Immature natural killer cell (primary cell): ENCODE results near the gene FADD. TPM values are rescaled to one million over a fixed set of nuclear protein-coding genes. Genes with fewer than 3 reads are reported as not detected.
A peak's percentile ranks its signal among the peaks of the same experiment; 100 is the strongest.
"Not testable (repeated sequence)": the region's sequence is repeated elsewhere in the genome, so short reads cannot be mapped to it uniquely, and the experiment has no call there.

Source experiments
- DNase-seq, 3 donors: peaks; one replicate each; pipeline ENCODE4 v3.0.0; 2022; ENCODE audit warnings: mixed read lengths in 1 of 3
- H3K27ac Mint-ChIP-seq, 6 donors: one replicate each; pipeline ENCODE4 v1.8.0; 2020; ENCODE audit warnings: mixed read lengths in 6 of 6, mild to moderate bottlenecking in 5 of 6, inconsistent platforms in 4 of 6, moderate library complexity in 3 of 6
- H3K27me3 Mint-ChIP-seq, 3 donors: one replicate each; pipeline ENCODE4 v1.8.0; 2020 to 2021; ENCODE audit warnings: low read depth in 3 of 3, mild to moderate bottlenecking in 3 of 3, mixed read lengths in 3 of 3, moderate library complexity in 3 of 3, inconsistent platforms in 1 of 3
- H3K36me3 Mint-ChIP-seq, 3 donors: one replicate each; pipeline ENCODE4 v1.8.0; 2020; ENCODE audit warnings: mixed read lengths in 3 of 3, inconsistent platforms in 2 of 3, mild to moderate bottlenecking in 2 of 3
- H3K4me1 Mint-ChIP-seq, 2 donors: one replicate each; pipeline ENCODE4 v1.8.0; 2020; ENCODE audit warnings: inconsistent platforms in 2 of 2, mild to moderate bottlenecking in 2 of 2, mixed read lengths in 2 of 2, moderate library complexity in 1 of 2
- H3K4me3 Mint-ChIP-seq, 5 donors: one replicate each; pipeline ENCODE4 v1.8.0; 2020; ENCODE audit warnings: mild to moderate bottlenecking in 5 of 5, mixed read lengths in 5 of 5, inconsistent platforms in 3 of 5, moderate library complexity in 3 of 5
- H3K9me3 Mint-ChIP-seq, 6 donors: one replicate each; pipeline ENCODE4 v1.8.0; 2020; ENCODE audit warnings: mild to moderate bottlenecking in 6 of 6, mixed read lengths in 6 of 6, inconsistent platforms in 4 of 6, moderate library complexity in 3 of 6
- polyA plus RNA-seq, 3 donors: library from polyadenylated mRNA; unstranded; fragments of 300-500 nt; fragmentation: Illumina TruSeq; gene quantifications; one replicate each; pipeline ENCODE4 v1.2.3, GENCODE V29; 2021

FADD gene
- polyA plus RNA-seq, 3 donors from 2014 or later, result 9.6 to 21.5 (median 12.6) TPM

- DNase-seq, result no peak
- Mint-ChIP-seq H3K36me3 (no peaks in the 10 kb centered on the region), H3K27ac (no peak overlapping the region), H3K4me3 (no peak overlapping the region), H3K27me3 (peaks cover 2 to 12% (median 11%) of the 10 kb centered on the region in 3 donors), H3K9me3 (no peaks in the 10 kb centered on the region), H3K4me1 (no peaks in the 10 kb centered on the region)
These were observed 16.2 kb upstream of the FADD start for GRCh38 chr11:70186936-70187335.

GRCh38 chr11:70187771-70188170, 15.3 kb upstream of the FADD start:
- Mint-ChIP-seq H3K27ac (no peak overlapping the region), H3K36me3 (no peaks in the 10 kb centered on the region), H3K4me1 (no peaks in the 10 kb centered on the region), H3K9me3 (no peaks in the 10 kb centered on the region), H3K27me3 (peaks cover 2 to 15% (median 11%) of the 10 kb centered on the region in 3 donors), H3K4me3 (no peak overlapping the region)
- no peak for DNase-seq

- H3K4me1 Mint-ChIP-seq, result no peaks in the 10 kb centered on the region
- H3K36me3 Mint-ChIP-seq, result no peaks in the 10 kb centered on the region
- H3K27ac Mint-ChIP-seq, result no peak overlapping the region
- H3K9me3 Mint-ChIP-seq, result no peaks in the 10 kb centered on the region
- H3K4me3 Mint-ChIP-seq, result no peak overlapping the region
- H3K27me3 Mint-ChIP-seq, result peaks cover 2 to 15% (median 9%) of the 10 kb centered on the region in 3 donors
- no peak for DNase-seq
These were observed 13.5 kb upstream of the FADD start for GRCh38 chr11:70189622-70190021.

GRCh38 chr11:70191495-70192140, 11.5 kb upstream of the FADD start:
- Mint-ChIP-seq H3K4me3 (no peak overlapping the region), H3K27ac (no peak overlapping the region), H3K36me3 (no peaks in the 10 kb centered on the region), H3K27me3 (peaks cover 2 to 15% (median 8%) of the 10 kb centered on the region in 3 donors), H3K9me3 (no peaks in the 10 kb centered on the region), H3K4me1 (no peaks in the 10 kb centered on the region)
- DNase-seq, result peak in 2 of 3 donors; percentile 17 to 30

- Mint-ChIP-seq H3K4me3 (no peak overlapping the region), H3K9me3 (no peaks in the 10 kb centered on the region), H3K27me3 (peaks cover 2 to 15% (median 8%) of the 10 kb centered on the region in 3 donors), H3K4me1 (no peaks in the 10 kb centered on the region), H3K36me3 (no peaks in the 10 kb centered on the region), H3K27ac (peak overlapping the region in 1 of 6 donors; percentile 57)
- no peak for DNase-seq
These were observed 10.3 kb upstream of the FADD start for GRCh38 chr11:70192666-70193410.

- Mint-ChIP-seq H3K27ac (no peak overlapping the region), H3K36me3 (no peaks in the 10 kb centered on the region), H3K4me1 (no peaks in the 10 kb centered on the region), H3K4me3 (no peak overlapping the region), H3K9me3 (no peaks in the 10 kb centered on the region), H3K27me3 (peaks cover 0 to 15% (median 6%) of the 10 kb centered on the region in 3 donors)
- no peak for DNase-seq
These were observed 9.4 kb upstream of the FADD start for GRCh38 chr11:70193411-70194292.

DNA sequence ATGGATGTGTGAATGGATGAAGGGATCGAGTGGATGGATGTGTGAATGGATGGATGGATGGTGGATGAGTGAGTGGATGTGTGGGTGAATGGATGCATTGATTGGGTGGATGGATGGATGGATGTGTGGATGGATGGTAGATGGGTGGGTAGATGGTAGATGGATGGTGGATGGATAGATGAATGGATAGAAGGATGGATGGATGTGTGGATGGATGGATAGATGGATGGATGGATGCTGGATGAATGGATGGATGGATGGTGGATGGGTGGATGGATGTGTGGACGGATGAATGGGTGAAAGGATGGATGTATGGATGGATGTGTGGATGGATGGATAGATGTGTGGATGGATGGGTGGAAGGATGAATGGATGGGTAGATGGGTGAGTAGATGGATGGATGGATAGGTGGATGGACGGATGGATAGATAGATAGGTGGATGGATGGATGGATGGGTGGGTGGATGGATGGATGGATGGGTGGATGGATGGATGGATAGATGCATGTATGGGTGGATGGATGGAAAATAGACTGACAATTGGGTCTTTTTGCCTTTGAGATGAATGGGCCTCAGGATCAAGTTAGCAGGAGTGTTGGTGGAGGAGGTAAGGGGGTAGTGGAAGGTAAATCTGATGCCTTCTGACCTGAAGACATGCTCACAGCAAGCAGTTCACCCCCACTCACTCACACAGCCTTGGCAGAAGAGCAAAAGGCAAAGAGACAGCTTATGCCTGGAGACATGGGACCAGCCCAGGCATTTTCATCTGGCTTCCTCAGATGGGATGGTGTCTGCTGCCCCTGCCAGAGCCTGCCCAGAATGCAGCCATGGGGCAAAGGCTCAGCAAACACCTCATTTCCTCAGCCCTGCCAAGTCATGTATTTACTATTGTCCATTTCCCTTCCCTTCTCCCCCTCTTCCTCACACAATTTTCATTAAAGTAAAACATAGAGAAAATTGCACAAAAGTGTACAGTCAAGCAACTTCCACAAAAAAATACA, 8.0 kb upstream of the FADD start:
- H3K4me1 Mint-ChIP-seq, result no peaks in the 10 kb centered on the region
- H3K27me3 Mint-ChIP-seq, result peaks cover 0 to 10% (median 4%) of the 10 kb centered on the region in 3 donors
- no peak for DNase-seq
- no peak overlapping the region for H3K27ac Mint-ChIP-seq
- H3K4me3 Mint-ChIP-seq, result no peak overlapping the region
- H3K9me3 Mint-ChIP-seq, result no peaks in the 10 kb centered on the region
- H3K36me3 Mint-ChIP-seq, result no peaks in the 10 kb centered on the region

DNA sequence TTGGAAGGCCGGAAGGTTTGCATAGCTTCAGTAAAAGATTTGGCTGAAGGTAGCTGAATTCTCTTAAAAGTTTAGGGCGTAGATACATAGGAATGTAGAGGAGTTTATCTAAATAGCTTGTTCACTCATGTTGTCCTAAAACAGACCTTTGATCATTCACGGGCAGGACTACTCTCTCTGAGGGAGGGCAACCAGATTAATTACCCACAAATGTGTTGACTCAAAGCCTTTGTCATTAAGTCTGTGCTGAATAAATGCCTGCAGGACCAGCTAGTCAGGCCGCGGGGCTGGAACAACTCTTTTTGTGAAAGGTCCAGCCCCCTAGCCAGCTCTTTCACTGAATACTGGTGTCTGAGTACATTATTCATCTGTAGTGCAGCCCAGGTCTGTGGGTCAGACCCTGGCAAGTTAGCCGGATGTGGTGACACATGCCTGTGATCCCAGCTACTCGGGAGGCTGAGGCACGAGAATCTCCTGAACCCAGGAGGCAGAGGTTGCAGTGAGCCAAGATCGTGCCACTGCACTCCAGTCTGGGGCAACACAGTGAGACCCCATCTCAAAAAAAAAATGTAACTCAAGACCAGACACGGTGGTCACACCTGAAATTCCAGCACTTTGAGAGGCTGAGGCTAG, 2.8 kb upstream of the FADD start:
- Mint-ChIP-seq H3K36me3 (no peaks in the 10 kb centered on the region), H3K27ac (no peak overlapping the region), H3K27me3 (peaks cover 9 to 25% (median 22%) of the 10 kb centered on the region in 3 donors), H3K4me3 (no peak overlapping the region), H3K4me1 (peaks cover 25 to 28% of the 10 kb centered on the region in 2 donors), H3K9me3 (no peaks in the 10 kb centered on the region)
- DNase-seq, result no peak

DNA sequence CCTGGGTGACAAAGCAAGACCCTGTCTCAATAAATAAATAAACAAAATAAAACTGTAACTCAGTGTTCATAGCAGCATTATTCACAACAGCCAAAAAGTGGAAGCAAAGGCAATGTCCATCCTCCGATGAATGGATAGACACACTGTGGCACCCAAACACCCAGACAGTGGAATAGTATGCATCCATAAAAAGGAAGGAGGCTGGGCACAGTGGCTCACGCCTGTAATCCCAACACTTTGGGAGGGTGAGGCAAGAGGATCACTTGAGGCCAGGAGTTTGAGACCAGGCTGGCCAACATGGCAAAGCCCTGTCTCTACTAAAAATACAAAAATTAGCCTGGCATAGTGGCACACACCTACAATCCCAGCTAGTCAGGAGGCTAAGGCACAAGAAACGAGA, 2.0 kb upstream of the FADD start:
- H3K36me3 Mint-ChIP-seq, H3K9me3 Mint-ChIP-seq, DNase-seq: not testable (repeated sequence)
- H3K4me3 Mint-ChIP-seq, result peak overlapping the region in 2 of 5 donors; percentile 21 to 27
- peak overlapping the region in 1 of 6 donors; percentile 40 for H3K27ac Mint-ChIP-seq
- H3K27me3 Mint-ChIP-seq, result peaks cover 11 to 25% (median 22%) of the 10 kb centered on the region in 3 donors
- peaks cover 33 to 35% of the 10 kb centered on the region in 2 donors for H3K4me1 Mint-ChIP-seq

- Mint-ChIP-seq H3K27me3 (peaks cover 12 to 23% (median 22%) of the 10 kb centered on the region in 3 donors), H3K9me3 (no peaks in the 10 kb centered on the region), H3K4me3 (peak overlapping the region; percentile 89 to 97 (median 91)), H3K4me1 (peaks cover 38 to 44% of the 10 kb centered on the region in 2 donors), H3K27ac (peak overlapping the region; percentile 86 to 97 (median 92)), H3K36me3 (peaks cover 0 to 8% (median 3%) of the 10 kb centered on the region in 3 donors)
- peak in 1 of 3 donors; percentile 14 for DNase-seq
These were observed 924 bp upstream of the FADD start for GRCh38 chr11:70201882-70202861.

DNA sequence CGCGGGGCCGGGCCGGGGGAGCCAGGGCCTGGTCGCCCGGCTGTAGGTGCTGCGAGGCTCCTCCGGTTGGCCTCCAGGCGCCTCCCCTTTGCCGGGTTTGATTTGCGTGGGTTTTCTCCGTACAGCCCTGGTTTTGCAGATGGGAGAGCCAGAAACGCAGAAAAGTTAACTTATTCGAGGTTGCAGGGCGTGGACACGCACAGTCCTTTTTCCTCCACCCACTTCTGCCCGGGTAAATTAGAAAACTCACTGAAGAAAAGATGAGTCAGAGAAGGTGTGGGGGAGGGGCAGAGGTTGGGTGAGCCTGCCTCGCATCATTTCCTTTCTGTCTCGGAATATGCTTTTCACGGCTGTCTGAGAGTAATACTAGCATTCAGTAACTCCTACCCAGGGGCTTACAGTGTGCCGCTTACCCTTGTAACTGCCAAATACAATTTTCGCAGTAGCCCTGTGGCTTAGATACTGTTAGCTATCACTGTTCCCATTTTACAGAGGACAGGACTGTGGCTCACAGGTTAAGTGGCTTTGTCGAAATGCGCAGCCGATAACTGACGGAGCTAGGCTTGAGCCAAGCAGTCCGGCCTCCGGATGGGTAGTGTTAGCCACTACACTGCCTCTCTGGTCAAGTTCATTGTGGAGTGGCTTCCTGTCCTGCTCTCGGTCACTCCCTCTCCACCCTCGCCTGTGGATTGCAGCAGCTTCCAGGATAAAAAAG, 812 bp downstream of the FADD start:
- peak overlapping the region; percentile 89 to 97 (median 96) for H3K4me3 Mint-ChIP-seq
- peaks cover 6 to 18% (median 7%) of the 10 kb centered on the region in 3 donors for H3K36me3 Mint-ChIP-seq
- peak; percentile 79 to 85 (median 83) for DNase-seq
- no peaks in the 10 kb centered on the region for H3K9me3 Mint-ChIP-seq
- H3K27ac Mint-ChIP-seq, result peak overlapping the region; percentile 90 to 97 (median 96)
- peaks cover 12 to 23% (median 22%) of the 10 kb centered on the region in 3 donors for H3K27me3 Mint-ChIP-seq
- H3K4me1 Mint-ChIP-seq, result peaks cover 38 to 56% of the 10 kb centered on the region in 2 donors
